ENCODE data around the gene UQCR11.

The UQCR11 gene

DNA sequence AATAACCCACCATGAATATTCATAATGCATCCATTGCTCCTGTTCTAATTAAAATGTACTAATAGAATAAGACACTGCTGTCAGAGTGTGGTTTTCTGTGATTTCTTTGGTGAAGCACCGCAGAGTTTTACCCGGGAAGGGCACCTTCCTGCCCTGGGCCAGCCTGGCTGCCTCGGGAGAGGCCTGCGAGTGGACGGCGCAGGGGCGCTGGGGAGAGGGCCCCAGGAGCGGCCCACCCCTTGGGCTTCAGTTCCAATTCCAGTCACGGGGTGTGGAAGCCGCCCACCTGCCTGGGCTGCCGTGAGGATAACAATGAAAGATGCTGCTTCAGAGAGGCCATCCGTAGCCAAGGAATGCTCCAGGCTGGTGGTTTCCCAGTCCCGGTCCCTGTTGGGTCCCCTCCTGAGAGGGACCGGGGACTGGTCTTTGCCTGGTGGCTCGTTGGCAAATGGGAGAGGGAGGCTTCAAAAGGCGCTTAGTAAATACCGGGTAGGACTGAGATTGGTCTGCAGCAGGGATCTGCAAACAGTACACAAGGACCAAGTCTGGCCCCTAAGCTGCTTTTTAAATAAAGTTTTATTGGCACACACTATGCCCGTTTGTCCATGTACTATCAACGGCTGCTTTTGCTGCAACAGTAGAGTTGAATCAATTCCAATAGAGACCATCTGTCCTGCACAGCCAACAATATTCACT lies 29.1 kb upstream of the UQCR11 start:
- DNase-seq: no peak

- DNase-seq: no peak
Observed at GRCh38 chr19:1633269-1633826, 28.1 kb upstream of the UQCR11 start.

- DNase-seq: no peak
Observed at GRCh38 chr19:1632462-1633268, 27.4 kb upstream of the UQCR11 start.

DNA sequence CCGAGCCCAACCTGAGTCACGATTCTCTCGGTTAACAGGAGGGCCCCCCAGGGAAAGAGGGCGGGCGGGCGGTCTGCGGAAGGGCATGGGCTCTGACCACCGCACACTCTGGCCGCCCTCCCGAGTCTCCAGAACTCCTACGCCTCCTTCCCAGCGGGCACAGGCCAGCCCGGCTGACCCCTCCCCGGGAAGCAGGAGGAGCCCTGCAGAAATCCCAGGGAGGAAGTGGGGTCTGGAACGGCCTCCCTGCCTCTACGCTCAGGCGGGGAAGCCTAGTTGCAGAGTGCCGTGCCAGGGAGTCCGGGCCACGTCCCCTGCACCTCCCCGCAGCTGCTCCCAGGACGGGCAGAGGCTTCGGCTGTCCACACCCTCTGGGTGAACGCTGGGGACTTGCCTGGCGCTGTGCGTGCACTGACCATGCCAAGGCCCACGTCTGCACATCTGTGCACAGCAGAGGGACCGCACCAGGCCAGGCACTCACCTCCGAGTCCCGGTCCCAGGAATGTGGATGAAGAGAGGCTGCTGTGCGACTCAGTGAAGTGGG lies 26.4 kb upstream of the UQCR11 start:
- DNase-seq: no peak

DNA sequence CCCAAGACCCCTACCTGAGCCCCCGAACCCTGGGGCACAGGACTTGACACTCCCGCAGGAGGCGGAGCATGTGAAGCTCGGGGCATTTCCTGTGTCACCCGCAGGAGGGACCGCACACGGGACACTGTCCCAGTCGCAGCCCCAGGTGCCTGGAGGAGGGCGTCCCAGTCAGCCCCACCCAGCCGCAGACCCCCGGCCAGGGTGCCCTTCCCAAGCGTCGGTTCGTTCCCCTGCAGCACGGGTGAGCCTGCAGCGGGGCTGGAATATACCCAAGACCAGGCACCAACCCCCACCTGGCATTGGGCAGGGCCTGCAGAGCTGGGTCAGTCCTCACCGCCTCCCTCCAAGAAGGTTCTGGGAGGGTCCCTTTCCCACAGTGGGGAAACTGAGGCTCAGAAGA lies 25.5 kb upstream of the UQCR11 start:
- DNase-seq: no peak

DNA sequence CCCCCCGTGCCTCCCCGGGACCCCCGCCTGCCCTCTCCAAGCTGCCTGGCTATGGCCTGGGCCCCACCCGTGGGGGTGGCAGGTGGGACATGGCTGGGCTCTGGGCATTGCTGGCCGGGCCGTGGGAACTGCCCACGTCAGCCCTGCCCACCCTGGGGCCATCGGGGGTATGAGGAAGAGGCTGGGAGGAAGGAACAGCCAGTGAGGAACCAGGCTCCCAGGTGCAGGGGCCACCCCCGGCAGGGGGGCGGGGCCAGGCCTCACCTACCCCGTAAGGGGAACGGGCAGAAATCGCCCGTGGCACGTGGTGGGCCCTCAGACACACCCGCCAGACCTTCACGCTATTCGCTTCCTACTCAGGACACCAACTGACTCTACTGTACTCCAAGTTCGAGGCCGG lies 24.8 kb upstream of the UQCR11 start:
- no peak for DNase-seq

GRCh38 chr19:1629256-1629808 lies 24.1 kb upstream of the UQCR11 start:
- no peak for DNase-seq

- no peak for DNase-seq
Observed at GRCh38 chr19:1627194-1627593, 21.9 kb upstream of the UQCR11 start.

GRCh38 chr19:1626417-1627010 lies 21.3 kb upstream of the UQCR11 start:
- DNase-seq: no peak

DNA sequence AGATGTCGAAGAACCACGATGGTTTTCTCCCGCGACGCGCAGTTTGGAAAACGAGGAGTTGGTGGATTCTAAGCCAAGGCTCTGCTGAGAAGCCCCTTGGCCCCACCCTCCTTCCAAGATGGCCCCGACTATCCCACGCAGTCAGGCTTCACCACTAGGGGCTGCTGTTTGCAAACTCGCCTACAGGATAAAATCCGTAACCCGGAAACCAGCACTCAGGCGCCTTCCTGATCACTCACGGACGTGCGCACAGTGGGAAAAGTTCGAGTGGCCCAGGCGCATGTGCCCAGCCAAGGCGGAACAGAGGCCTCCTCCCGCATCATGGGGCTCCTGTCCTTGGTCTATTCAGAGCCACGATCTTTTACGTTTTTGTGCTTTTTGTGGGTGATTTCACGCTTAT lies 19.2 kb upstream of the UQCR11 start:
- no peak for DNase-seq

- DNase-seq: no peak
Observed at GRCh38 chr19:1622541-1622940, 17.3 kb upstream of the UQCR11 start.

- no peak for DNase-seq
Observed at GRCh38 chr19:1622007-1622406, 16.7 kb upstream of the UQCR11 start.

DNA sequence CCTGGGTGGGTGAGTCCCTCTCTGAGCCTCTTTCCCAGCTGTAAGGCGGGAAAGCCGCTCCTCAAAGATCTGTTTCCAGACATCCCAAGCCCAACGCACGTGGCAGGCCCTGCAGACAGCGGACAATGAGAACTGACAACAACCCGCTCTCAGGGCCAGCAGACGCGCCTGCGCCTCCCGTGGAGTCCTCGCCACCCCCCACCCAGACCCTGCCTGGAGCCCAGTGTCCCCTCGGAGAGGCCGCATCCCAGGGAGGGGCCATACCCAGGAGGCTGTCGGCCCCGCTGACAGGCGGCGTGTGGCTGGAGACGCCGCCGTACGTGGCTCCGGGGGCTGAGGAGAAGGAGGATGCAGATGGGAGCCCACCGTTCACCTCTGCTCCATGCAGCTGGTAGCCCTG lies 16.3 kb upstream of the UQCR11 start:
- no peak for DNase-seq

DNA sequence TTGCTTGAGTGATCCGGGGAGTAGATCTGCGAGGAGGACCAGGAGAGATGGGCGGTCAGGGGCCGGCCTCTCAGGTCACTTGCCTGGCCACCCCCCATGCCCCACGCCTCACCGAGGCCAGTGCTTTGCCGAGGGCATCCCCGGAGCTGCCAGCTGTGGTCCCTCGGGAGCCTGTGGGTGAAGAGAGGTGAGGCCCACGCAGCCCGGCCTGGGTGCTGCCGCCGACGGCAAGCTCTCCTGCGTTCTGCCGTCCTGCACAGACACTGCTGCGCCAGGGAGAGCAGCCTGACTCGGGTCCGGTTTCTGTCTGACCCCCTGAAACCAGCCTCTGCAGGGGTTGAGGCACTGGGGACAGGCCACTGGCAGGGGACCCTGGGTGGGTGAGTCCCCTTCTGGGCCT lies 15.8 kb upstream of the UQCR11 start:
- DNase-seq: no peak

GRCh38 chr19:1620502-1620901 lies 15.2 kb upstream of the UQCR11 start:
- DNase-seq: no peak

DNA sequence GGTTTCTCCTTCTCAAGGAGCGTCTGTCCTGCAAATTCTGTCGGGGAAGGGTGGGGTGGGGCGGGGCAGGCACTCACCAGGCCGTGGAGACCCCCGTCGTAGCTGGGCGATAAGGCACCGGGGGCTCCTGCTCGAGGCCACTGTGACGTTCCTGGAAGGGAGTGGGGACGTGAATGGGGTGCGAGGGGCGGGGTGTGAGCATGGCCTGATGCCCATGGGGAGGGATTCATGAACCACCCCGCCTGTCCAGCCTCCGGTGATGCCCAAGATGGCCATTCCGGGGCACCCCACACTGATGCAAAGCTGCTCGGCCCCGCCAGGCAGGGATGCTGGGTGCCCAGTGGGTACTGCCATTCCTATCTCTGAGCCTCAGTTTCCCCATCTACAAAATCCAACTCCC lies 14.4 kb upstream of the UQCR11 start:
- DNase-seq: no peak

DNA sequence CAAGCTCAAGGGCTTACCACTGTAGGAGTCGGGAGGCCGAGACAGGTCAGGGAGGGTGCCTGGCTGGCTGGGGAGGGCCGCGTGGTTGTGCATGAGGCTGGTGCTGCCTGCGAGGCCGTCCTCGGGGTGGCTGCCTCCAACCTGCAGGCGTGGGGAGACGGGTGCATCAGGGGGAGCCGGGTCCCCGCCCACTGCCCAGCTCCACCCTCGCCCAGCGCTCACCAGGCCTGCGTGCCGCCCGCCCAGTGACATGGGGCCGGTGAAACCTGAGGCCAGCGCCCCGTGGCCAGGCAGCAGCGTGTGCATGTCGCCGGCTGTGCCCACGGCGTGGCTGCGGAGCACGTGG lies 13.8 kb upstream of the UQCR11 start:
- DNase-seq: no peak

DNA sequence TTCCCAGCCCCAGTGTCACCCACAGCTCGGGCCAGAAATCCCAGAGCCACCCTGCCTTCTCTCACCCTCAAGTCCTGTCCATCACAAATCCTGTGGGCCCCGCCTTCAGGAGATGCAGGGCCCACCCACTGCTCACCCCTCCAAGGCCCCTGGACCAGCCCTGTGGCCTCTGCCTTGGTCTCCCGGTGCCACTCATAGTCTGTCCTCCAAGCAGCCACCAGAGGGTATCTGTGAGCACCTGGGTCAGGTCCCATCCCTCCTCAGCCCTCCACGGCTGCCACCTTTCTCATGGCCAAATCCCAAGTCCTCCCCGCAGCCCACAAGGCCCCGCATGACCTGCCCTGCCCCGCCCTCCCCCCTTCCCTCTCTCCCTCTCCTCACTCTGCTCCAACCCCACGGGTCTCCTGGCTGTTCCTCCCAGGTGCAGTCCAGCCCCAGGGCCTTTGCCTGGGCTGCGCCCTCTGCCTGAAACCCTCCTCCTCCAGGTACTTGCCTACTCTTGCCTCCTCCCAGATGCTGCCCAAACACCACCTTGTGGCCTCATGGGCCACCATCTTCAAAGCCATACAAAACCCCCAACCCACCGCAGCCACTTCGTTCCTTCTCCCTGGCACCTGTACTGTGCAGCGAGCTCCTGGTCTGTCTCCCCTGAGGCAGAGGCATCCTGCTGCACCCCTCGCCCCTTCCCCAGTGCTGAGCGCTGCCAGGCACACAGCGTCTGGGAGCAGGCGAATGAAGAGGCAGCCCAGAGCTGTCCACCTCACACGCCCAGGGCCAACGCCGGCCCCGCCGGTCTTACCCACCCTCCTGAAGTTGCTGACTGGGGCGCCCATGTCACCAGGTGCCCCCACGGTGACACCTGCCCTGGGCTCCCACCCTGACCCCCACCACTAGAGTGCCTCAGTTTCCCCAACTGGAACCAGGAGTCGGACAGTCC lies 13.2 kb upstream of the UQCR11 start:
- DNase-seq: no peak

- DNase-seq: no peak
Observed at GRCh38 chr19:1616875-1617274, 11.6 kb upstream of the UQCR11 start.

DNA sequence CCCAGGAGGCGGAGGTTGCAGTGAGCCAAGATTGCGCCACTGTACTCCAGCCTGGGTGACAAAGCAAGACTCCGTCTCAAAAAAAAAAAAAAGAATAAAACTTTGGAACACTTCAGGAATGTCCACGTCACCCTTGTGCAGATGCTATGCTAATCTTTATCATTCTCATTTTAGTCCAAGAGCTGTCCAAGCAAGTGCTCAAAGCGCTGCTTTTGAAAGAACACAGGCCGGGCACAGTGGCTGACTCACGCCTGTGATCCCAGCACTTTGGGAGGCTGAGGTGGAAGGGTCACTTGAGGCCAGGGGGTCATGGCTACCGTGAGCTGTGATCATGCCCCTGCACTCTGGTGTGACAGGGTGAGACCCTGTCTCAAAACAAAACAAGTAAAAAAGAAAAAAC lies 11.1 kb upstream of the UQCR11 start:
- DNase-seq: no peak

DNA sequence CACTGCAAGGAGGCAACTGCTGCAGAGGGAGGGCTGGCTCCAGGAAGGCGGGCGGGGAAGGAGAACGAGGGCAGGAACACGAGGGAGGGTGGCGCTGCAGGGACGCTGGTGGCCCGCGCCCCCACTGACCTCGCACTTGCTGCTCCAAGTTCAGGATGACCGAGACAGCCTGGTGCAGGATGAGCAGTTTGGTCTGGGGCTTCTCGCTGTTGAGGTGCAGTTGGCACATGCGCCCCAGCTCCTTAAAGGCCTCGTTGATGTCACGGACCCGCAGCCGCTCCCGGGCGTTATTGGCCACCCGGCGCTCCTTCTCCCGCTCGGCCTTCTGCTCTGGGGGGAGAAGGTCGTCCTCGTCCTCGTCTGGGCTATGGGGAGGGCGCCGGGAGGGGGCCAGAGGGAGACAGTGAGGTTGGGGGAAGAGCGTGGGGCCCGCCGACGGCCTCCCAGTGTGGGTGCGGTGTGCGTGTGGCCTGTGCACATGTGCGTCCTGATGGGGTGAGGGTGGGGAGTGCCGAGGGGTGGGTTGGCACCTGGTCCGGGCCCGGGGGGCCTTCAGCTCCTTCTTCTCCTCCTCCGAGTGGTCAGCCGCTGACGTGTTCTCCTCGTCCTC lies 10.0 kb upstream of the UQCR11 start:
- no peak for DNase-seq

Data from NCI-H748 treated with DMSO at 0.1 percent for 48 hours (cell line).